HL-60 (cell line): ENCODE results near the gene CTRL.

Experiments
- DNase-seq, 2 experiments: peaks; one replicate each; pipeline ENCODE4 v3.0.0-alpha.2; 2010 to 2020; ENCODE audit warnings: low read depth in 1 of 2, low spot score in 1 of 2
- H3K27ac ChIP-seq: fragments of 250-450 bp; sonication (Bioruptor Pico); replicated peaks from 2 replicates; pipeline ENCODE4 v1.5.1; 2020; ENCODE audit warnings: mild to moderate bottlenecking, moderate library complexity
- H3K27me3 ChIP-seq: fragments of 250-450 bp; sonication (Bioruptor Pico); 2 replicates; pipeline ENCODE4 v1.5.1; 2021; ENCODE audit warnings: mild to moderate bottlenecking, moderate library complexity; ENCODE audit not compliant: insufficient read depth, poor library complexity, severe bottlenecking
- H3K4me3 ChIP-seq: replicated peaks from 2 replicates; pipeline ENCODE4 v1.5.1; 2011; ENCODE audit warnings: mild to moderate bottlenecking, control low read depth, low read length; ENCODE audit not compliant: insufficient read depth
- GABPA ChIP-seq: IDR thresholded peaks from 2 replicates; pipeline ENCODE4 v1.6.1; 2012; ENCODE audit warnings: low read depth
- POLR2AphosphoS5 ChIP-seq: IDR thresholded peaks from 2 replicates; pipeline ENCODE4 v1.6.1; 2012; ENCODE audit warnings: low read depth
- SPI1 ChIP-seq: IDR thresholded peaks from 2 replicates; pipeline ENCODE4 v1.6.1; 2012; ENCODE audit warnings: low read depth, mild to moderate bottlenecking, borderline replicate concordance
- TF ChIP-seq, protein P1 (sequence below): IDR thresholded peaks from one replicate; pipeline ENCODE4 v1.5.1; 2011; ENCODE audit warnings: low read length, control low read depth, inconsistent platforms; ENCODE audit not compliant: insufficient read depth
- TF ChIP-seq, protein P2 (sequence below): IDR thresholded peaks from 2 replicates; pipeline ENCODE4 v1.6.1; 2012; ENCODE audit warnings: low read depth; ENCODE audit not compliant: insufficient replicate concordance

The CTRL gene

DNA sequence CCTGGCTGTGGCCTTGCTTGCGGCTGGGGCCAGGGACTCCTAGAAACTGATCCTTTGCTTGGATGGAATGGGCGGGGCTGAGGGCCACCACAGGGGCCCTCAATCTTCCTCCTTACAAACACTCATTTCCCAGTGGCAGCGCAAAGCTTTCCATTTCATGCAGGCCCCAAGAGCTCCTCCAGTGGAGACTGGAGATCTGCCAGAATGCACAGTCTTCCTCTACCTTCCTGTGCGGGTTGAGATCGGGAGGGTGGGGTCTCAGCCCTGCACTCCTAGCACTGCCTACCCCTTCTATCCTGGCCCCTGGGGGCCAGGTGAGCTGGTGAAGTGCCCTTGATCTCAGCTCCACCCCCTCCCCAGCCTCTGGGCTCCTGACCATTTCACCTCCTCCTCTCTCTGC lies 45.3 kb downstream of the CTRL start:
- DNase-seq: no peak
- H3K4me3 ChIP-seq: no peak overlapping the region
- no peaks in the 10 kb centered on the region for H3K27me3 ChIP-seq
- no peak overlapping the region for H3K27ac ChIP-seq
- TF ChIP-seq SPI1: no peak
- TF ChIP-seq, protein P1, sequence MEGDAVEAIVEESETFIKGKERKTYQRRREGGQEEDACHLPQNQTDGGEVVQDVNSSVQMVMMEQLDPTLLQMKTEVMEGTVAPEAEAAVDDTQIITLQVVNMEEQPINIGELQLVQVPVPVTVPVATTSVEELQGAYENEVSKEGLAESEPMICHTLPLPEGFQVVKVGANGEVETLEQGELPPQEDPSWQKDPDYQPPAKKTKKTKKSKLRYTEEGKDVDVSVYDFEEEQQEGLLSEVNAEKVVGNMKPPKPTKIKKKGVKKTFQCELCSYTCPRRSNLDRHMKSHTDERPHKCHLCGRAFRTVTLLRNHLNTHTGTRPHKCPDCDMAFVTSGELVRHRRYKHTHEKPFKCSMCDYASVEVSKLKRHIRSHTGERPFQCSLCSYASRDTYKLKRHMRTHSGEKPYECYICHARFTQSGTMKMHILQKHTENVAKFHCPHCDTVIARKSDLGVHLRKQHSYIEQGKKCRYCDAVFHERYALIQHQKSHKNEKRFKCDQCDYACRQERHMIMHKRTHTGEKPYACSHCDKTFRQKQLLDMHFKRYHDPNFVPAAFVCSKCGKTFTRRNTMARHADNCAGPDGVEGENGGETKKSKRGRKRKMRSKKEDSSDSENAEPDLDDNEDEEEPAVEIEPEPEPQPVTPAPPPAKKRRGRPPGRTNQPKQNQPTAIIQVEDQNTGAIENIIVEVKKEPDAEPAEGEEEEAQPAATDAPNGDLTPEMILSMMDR: no peak
- TF ChIP-seq POLR2AphosphoS5: no peak
- TF ChIP-seq GABPA: no peak
- TF ChIP-seq, protein P2, sequence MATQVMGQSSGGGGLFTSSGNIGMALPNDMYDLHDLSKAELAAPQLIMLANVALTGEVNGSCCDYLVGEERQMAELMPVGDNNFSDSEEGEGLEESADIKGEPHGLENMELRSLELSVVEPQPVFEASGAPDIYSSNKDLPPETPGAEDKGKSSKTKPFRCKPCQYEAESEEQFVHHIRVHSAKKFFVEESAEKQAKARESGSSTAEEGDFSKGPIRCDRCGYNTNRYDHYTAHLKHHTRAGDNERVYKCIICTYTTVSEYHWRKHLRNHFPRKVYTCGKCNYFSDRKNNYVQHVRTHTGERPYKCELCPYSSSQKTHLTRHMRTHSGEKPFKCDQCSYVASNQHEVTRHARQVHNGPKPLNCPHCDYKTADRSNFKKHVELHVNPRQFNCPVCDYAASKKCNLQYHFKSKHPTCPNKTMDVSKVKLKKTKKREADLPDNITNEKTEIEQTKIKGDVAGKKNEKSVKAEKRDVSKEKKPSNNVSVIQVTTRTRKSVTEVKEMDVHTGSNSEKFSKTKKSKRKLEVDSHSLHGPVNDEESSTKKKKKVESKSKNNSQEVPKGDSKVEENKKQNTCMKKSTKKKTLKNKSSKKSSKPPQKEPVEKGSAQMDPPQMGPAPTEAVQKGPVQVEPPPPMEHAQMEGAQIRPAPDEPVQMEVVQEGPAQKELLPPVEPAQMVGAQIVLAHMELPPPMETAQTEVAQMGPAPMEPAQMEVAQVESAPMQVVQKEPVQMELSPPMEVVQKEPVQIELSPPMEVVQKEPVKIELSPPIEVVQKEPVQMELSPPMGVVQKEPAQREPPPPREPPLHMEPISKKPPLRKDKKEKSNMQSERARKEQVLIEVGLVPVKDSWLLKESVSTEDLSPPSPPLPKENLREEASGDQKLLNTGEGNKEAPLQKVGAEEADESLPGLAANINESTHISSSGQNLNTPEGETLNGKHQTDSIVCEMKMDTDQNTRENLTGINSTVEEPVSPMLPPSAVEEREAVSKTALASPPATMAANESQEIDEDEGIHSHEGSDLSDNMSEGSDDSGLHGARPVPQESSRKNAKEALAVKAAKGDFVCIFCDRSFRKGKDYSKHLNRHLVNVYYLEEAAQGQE: no peak

DNA sequence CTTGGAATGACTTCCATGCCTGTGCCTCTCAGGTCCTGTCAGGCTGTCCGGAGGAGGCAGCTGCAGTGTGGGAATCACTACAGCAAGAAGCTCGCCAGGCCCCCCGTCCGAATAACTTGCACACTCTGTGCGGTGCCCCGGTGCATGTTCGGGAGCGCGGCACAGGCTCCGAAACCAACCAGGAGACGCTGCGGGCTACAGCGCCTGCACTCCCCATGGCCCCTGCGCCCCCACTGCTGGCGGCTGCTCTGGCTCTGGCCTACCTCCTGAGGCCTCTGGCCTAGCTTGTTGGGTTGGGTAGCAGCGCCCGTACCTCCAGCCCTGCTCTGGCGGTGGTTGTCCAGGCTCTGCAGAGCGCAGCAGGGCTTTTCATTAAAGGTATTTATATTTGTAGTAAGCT lies 45.7 kb downstream of the CTRL start:
- no peaks in the 10 kb centered on the region for H3K27me3 ChIP-seq
- DNase-seq: no peak
- TF ChIP-seq POLR2AphosphoS5: no peak
- no peak for TF ChIP-seq GABPA
- TF ChIP-seq, protein P2: no peak
- TF ChIP-seq, protein P1: no peak
- TF ChIP-seq SPI1: no peak
- H3K27ac ChIP-seq: no peak overlapping the region
- no peak overlapping the region for H3K4me3 ChIP-seq

DNA sequence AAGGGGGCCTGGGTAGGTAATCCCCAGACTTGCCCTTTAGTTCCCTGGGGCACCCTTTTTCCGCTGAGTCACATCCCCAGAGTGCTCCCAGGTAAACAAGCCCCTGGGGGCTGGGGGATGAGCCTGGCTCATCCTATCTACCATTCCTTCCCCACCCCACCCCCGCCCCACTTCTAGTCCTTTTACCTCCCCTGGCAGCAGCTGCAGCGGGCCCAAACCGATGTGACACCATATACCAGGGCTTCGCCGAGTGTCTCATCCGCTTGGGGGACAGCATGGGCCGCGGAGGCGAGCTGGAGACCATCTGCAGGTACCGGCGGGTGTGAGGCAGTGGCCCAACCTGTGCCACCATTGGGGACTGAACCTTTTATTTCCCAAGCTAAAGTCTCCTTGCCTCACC lies 46.1 kb downstream of the CTRL start:
- TF ChIP-seq, protein P1: no peak
- TF ChIP-seq POLR2AphosphoS5: no peak
- TF ChIP-seq GABPA: no peak
- H3K4me3 ChIP-seq: no peak overlapping the region
- H3K27ac ChIP-seq: no peak overlapping the region
- no peak for DNase-seq
- H3K27me3 ChIP-seq: no peaks in the 10 kb centered on the region

DNA sequence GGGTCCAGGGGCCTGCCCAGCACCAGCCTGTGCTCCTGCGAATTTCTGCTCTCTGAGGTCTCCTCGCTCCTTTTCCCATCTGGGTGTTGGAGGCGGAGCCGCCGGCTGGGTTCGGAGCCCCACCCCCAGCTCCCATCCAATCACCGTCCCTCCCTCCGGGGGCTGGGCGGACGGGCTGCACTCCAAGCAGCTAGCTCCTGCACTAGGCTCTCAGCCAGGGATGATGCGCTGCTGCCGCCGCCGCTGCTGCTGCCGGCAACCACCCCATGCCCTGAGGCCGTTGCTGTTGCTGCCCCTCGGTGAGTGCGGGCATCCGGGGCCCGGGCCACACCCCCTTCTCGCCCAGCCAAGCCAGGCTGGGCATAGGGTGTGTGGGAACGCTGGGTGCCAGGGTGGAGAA lies 47.0 kb downstream of the CTRL start, which contains the start of gene NRN1L:
TSS of gene NRN1L (plus strand) at position 202 of the 400 bp plus-strand sequence. CDS start at position 221, 19 bp downstream.
- Histone ChIP-seq H3K27me3 (no peaks in the 10 kb centered on the region), H3K27ac (no peak within 1 kb of the TSS), H3K4me3 (no peak within 1 kb of the TSS)
- TF ChIP-seq, protein P1: no peak
- no peak for DNase-seq
